Fibroblast of skin of right quadriceps (primary cell): ENCODE data around the gene PTPRE.
A peak's percentile ranks its signal among the peaks of the same experiment; 100 is the strongest.

Experiments used
- DNase-seq: peaks from one replicate; pipeline ENCODE4 v3.0.0-alpha.2; 2013

The PTPRE gene

GRCh38 chr10:128103229-128103714, 196.4 kb downstream of the PTPRE start:
- DNase-seq = no peak

DNA sequence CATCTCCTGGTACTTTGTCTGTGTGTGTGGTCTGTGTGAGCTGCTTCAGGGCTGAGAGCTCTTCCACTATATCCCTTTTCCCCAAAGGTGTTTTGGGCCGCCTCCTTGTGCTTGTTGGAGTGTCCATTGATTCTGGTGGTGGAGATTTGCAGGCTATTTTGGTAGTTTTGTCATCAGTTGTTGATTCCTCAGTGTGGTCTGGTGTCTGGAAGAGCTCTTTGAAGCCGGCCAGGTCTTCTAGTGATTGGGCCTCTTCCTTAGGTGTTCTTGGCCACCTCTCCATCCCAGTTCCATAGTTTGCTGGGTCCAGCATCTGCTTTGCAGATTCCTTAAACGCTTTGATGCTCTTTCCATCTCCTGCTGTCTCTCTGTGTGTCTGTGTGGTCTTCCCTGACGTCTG, 198.5 kb downstream of the PTPRE start:
- no peak for DNase-seq

DNA sequence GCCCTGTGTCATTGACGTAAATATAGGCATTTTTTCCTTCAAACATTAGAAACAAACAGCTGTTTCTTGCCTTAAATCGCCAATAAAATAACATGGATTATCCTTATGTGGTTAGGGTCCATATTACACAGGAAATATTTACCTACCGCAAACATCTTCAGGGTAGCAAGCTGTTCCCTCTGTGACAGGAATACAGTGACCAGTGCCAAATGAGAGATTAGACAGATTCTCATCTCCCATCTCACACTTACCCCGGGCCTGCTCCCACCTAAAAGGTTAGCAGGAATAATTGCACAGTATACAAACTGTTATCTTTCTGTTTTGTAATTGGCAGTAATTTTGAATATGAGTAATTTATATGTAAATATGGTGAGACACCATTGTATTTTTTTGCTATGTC, 202.8 kb downstream of the PTPRE start:
- DNase-seq = no peak

- DNase-seq = no peak
Observed at GRCh38 chr10:128110339-128110738, 203.4 kb downstream of the PTPRE start.

- no peak for DNase-seq
Observed at GRCh38 chr10:128111696-128112095, 204.8 kb downstream of the PTPRE start.

DNA sequence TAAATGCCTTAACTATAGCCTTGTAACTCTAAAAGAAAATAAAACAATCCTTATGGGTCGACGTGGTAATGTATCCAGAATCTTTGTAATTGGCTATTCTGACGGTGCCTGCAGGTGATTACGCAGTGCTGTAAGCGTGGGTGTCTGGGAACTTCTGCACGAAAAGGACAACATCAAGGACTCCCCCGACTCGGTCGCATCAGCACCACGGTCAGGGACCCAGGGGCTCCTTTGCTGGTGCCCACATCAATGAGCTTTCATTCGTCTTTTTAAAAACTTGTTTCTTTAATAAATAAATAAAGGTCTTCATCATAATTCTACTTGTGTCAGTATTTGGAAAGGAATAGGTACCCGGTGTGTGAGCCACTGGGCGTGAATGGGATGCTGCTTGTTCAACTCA, 206.1 kb downstream of the PTPRE start:
- no peak for DNase-seq

DNA sequence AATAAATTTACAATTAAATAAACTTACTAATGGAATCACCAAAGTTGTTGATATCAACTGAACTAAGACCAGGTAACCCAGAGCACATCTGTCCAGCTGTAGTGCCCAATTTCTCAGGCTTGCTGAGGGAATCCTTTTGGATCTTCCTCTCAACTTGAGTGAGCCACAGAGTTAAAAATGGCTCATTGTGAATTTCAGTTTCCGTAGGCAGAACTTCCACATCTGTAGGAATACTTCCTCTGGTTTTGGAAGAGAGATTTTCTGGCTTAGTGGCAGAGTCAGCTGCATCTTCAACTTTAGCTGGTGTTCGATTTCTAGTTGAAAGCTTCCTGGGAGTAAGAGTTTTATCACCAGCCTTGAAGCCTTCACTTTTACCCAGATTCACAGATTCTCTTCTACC, 208.0 kb downstream of the PTPRE start:
- no peak for DNase-seq

DNA sequence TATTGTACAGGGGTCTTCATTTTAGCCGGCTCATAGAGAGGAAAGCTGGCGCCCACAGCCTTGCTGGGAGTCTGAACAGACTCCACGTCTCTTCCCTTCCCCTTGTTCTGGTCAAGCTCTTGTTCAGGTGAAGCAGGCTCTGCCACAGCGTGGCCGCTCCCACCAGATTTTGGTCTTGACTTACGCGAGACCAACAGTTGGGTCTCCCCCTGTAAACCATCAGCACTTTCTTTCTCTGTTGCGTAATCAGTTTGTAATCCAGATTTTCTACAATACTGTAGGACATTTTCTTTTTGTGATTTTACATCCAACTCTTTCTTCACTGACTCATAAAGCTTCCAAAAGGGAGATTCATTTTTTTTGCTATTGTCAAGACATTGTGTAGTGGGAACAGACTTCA, 208.5 kb downstream of the PTPRE start:
- DNase-seq = no peak

DNA sequence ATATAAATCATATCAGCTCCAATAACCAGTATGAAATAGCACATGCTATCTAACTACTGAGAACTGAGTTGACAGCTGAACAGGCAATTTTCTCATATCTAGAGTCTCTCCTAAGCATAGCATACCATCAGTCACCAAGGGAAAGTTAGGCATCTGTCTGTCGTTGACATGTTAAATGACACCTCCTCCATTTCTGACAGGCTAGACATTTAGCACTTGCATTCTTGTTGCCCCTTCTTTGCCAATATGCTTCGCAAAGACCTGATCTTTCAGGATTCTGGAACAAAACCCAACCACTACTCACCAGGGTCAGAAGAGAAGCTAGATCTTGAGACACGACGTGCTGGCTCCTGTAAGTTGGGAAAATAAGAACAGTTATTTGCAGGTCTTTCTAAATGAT, 209.3 kb downstream of the PTPRE start:
- DNase-seq = no peak

GRCh38 chr10:128116851-128117615, 210.1 kb downstream of the PTPRE start:
- no peak for DNase-seq

DNA sequence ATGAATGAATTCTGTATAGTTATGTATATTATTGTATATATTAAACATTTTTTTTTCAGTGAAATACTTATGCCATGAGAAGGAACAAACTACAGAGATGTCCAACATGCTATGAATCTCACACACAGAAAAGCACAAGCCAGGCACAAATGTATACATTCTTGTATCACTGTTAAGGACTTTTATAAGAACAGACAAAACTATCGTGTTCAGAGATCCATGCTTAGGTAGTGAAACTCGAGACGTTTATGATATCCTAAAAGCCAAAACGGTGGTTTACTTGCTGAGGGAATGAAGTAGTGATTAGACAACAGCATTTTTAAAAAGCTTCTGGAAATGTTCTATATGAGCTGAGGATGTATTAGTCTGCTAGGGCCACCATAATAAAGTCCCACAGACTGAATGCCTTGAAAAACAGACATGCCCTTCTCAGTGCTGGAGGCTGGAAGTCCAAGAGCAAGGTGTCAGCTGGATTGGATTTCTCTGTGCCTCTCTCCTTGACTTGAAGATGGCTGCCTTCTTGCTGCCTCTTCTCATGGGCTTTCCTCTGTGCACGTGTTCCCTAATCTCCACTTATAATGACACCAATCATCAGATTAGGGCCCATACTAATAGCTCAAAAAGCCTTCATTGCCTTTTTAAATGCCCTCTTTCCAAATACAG, 215.0 kb downstream of the PTPRE start:
- DNase-seq = no peak

GRCh38 chr10:128122931-128123330, 216.0 kb downstream of the PTPRE start:
- DNase-seq = no peak

GRCh38 chr10:128123846-128124245, 216.9 kb downstream of the PTPRE start:
- no peak for DNase-seq

DNA sequence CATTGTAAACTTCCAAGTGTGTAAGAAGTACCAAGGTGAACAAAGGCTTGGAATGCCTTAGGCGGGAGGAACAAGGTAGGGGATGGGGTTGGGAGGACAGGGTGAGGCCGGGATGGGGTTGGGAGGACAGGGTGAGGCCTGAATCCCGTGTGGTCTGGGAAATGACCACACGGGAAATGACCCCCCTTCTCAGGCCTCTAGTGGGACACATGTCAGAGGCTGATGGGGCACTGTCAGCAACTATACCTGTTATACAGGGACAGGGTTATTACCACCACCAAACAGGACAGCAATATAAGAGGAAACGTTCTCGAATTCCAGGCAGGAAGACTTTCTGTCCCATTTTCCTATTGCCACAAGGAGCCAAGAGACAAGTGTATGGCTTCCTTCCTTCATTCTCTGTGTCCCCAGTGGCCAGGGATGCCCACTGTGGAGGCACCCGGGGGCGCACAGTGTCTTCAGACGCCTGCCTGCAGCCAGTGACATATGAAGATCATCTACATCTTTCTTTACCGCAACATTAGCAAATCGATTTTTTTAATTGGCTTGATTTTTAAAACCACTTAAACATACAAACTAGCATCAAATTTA, 218.0 kb downstream of the PTPRE start:
- DNase-seq = no peak

- DNase-seq = no peak
Observed at GRCh38 chr10:128125416-128125943, 218.6 kb downstream of the PTPRE start.

DNA sequence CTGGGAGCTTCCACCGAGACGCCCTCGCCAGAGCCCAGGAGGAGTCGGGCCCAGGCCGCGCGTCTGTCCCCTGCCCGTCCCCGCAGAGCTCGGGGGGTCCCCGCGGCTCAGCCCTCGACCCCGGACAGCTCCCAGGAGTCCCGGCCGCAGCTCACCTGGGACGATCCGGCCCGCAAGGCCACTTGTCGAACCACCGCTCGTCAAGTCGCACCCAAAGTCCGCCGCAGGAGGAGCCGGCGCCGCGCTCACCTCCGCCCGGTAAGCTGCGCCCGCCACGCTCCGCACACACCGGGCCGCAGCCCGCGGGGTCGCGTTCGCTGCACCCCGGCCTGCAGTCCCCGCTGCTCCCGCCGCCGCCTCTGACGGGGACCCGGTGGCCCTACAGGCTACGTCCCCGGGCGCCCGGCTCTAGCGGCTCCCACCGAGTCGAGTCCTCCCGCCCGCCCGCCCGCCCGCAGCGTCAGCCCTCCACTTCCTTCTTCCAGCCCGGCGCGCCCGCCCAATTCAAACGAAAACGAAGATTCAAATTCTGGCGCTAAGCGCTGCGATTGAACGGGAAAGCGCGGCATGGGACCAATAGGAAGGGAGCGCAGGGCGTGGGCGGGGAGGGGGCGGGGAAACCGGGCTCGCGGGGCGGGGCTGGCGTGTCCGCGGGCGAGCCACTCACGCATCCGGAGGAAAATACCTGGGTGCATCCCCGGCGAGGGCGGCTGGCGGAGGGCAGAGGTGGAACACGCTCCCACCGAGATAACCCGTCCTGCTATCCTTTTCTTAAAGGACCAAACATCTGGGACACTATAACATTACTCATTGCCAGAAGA, 219.3 kb downstream of the PTPRE start, which contains the start of gene MKI67:
Gene MKI67, minus strand, starts transcription at position 480 of the 821 bp plus-strand sequence. CDS start 756 bp downstream, outside the sequence.
- peak; percentile 91 for DNase-seq

DNA sequence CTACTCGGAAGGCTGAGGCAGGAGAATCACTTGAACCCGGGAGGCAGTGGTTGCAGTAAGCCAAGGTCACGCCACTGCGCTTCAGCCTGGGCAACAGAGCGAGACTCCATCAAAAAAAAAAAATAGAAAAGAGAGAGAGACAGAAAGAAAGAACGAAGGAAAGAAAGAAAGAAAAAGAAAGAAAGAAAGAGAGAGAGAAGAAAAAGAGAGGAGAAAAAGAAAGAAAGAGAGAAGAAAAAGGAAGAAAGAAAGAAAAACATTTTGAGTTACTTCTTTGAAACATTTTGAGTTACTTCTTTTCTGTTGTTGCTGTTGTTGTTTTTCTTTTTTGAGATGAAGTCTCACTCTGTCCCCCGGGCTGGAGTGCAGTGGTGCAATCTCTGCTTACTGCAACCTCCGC, 221.7 kb downstream of the PTPRE start:
- DNase-seq = no peak

DNA sequence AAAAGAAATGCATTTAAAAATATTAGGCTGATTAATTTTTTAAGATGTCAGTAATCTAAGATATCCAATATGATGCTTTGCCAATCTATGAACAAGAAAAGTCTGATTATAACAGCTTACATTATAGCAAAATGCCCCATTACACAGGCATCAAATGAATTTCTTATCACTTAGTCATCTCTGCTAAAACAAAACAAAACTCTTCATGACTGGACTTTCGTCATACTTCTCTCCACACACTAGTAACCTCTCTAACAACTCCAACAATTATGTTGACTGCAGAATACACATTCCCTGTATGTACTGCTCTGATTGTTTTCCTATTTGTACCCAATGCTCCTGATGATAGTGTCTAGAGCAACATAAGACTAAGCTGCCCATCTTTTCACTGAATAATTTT, 223.1 kb downstream of the PTPRE start:
- DNase-seq = peak; percentile 49
